ENCODE data around the gene ADGRF4. TPM values are rescaled to one million over a fixed set of nuclear protein-coding genes. Genes with fewer than 3 reads are reported as not detected.
"Not testable (repeated sequence)": the region's sequence is repeated elsewhere in the genome, so short reads cannot be mapped to it uniquely, and the experiment has no call there.

The ADGRF4 gene
- total RNA-seq, 2 experiments from 2014 or later = not detected

DNA sequence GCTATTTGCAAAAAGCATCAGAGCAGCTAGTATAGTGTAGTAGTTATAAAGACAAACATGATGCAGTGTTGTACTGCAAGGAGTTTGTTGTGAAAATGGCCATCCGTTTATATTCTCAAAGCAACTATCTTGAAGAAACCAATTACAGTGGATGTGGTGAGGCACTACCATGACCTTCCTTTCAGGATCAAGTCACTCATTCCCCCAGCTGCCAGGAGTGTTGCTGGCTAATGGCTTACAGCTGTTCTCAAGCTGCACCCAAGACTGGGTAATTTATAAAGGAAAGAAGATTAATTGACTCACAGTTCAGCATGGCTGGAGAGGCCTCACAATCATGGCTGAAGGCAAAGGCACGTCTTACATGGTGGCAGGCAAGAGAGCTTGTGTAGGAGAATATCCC is 29.0 kb downstream of the ADGRF4 start:
- DNase-seq = no peak
- peaks cover 17% of the 10 kb centered on the region for H3K4me1 Mint-ChIP-seq
- no peaks in the 10 kb centered on the region for H3K9me3 Mint-ChIP-seq
- no peaks in the 10 kb centered on the region for H3K27me3 Mint-ChIP-seq
- no peak overlapping the region for H3K27ac Mint-ChIP-seq
- CTCF ChIA-PET = no interaction called here
- no peaks in the 10 kb centered on the region for H3K36me3 Mint-ChIP-seq (ENCODE audit: low read depth)
- POLR2A ChIA-PET = no interaction called here
- no peak overlapping the region for H3K4me3 Mint-ChIP-seq

DNA sequence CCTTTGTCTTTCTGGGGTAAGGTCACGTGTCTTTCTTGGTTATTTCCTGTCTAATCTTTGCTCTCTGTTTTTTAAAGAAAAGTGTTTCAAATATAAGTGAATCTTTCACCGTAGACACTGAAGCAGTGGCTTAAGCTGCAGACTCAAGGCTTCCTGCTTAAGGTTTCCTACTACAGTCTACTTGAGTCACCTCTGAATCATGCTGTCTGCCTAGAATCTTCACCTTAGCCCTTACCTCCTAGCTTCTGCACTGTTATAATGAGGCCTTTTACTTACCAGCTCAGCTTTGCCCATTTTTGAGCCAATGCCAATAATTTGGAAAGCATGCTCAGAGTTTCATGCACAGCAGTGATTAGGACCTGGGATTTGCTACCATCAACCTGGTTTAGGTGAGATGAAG is 30.6 kb downstream of the ADGRF4 start:
- H3K27me3 Mint-ChIP-seq = peaks cover 4% of the 10 kb centered on the region
- peaks cover 9% of the 10 kb centered on the region for H3K4me1 Mint-ChIP-seq
- H3K4me3 Mint-ChIP-seq = no peak overlapping the region
- no peaks in the 10 kb centered on the region for H3K36me3 Mint-ChIP-seq (ENCODE audit: low read depth)
- DNase-seq = no peak
- CTCF ChIA-PET = no interaction called here
- no peak overlapping the region for H3K27ac Mint-ChIP-seq
- H3K9me3 Mint-ChIP-seq = no peaks in the 10 kb centered on the region
- POLR2A ChIA-PET = no interaction called here

- Mint-ChIP-seq H3K27me3 (peaks cover 4% of the 10 kb centered on the region), H3K9me3 (no peaks in the 10 kb centered on the region), H3K27ac (no peak overlapping the region), H3K4me1 (peaks cover 8% of the 10 kb centered on the region), H3K4me3 (no peak overlapping the region), H3K36me3 (ENCODE audit: low read depth) (no peaks in the 10 kb centered on the region)
- DNase-seq = no peak
- CTCF ChIA-PET = interaction anchor here (0.5 kb wide), 1 partner anchor 594 kb away, joined by 3 read pairs; no protein-coding TSS in a partner anchor
- POLR2A ChIA-PET = no interaction called here
These were observed 31.1 kb downstream of the ADGRF4 start for GRCh38 chr6:47729457-47729856.

- POLR2A ChIA-PET = interaction anchor here (0.9 kb wide), 1 partner anchor 54 kb away, joined by 4 read pairs; no protein-coding TSS in a partner anchor
- peaks cover 3% of the 10 kb centered on the region for H3K4me1 Mint-ChIP-seq
These were observed 35.6 kb downstream of the ADGRF4 start for GRCh38 chr6:47733879-47734558.

GRCh38 chr6:47734831-47735481 is 36.6 kb downstream of the ADGRF4 start:
- no peak overlapping the region for H3K27ac Mint-ChIP-seq
- POLR2A ChIA-PET = interaction anchor here (0.9 kb wide), 1 partner anchor 53 kb away, joined by 4 read pairs; no protein-coding TSS in a partner anchor

More at GRCh38 chr6:47733879-47734558, 35.6 kb downstream of the ADGRF4 start:
- Mint-ChIP-seq H3K27me3 (peaks cover 4% of the 10 kb centered on the region), H3K4me3 (no peak overlapping the region), H3K27ac (no peak overlapping the region), H3K36me3 (ENCODE audit: low read depth) (no peaks in the 10 kb centered on the region), H3K9me3 (no peaks in the 10 kb centered on the region)
- CTCF ChIA-PET = interaction anchor here (0.5 to 1.6 kb wide), 2 partner anchors 9 to 103 kb away, joined by 6 read pairs; no protein-coding TSS in a partner anchor
- peak; percentile 31 for DNase-seq

DNA sequence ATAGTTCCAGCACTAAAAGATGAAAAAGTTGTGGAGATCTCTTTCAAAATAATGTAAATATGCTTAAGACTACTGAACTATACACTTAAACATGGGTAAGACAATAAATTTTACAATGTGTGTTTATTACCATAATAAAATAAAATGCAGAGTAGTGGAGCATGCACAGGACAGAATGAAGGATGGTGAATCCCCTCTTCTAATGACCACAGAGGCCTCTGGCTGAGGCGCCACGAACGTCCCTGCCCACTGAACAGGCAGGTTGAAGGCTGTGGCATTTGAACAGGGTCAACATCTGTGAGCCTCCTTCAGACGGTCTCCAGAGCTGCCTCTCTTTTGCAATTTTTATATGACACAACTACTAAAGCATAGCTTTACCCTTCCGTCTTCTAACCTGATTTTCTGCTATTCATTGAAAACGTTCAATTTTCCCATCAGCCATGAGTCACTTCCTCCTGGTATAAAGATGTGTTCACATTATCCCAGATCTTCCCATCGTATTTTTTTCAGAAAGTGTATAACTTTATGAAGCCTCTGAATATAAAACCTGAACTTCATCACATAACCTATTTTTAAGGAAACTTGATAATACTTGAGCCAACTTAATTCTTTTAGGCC is 37.8 kb downstream of the ADGRF4 start:
- no peak for DNase-seq
- no peak overlapping the region for H3K27ac Mint-ChIP-seq
- ChIA-PET POLR2A (no interaction called here), CTCF (no interaction called here)
- no peaks in the 10 kb centered on the region for H3K4me1 Mint-ChIP-seq
- H3K27me3 Mint-ChIP-seq = peaks cover 4% of the 10 kb centered on the region
- H3K4me3 Mint-ChIP-seq = no peak overlapping the region
- no peaks in the 10 kb centered on the region for H3K9me3 Mint-ChIP-seq
- H3K36me3 Mint-ChIP-seq (ENCODE audit: low read depth) = no peaks in the 10 kb centered on the region

More at GRCh38 chr6:47734831-47735481, 36.6 kb downstream of the ADGRF4 start:
- DNase-seq = no peak
- H3K4me3 Mint-ChIP-seq = no peak overlapping the region
- no peaks in the 10 kb centered on the region for H3K9me3 Mint-ChIP-seq
- CTCF ChIA-PET = interaction anchor here (1.6 kb wide), 1 partner anchor 104 kb away, joined by 6 read pairs; no protein-coding TSS in a partner anchor
- peaks cover 4% of the 10 kb centered on the region for H3K27me3 Mint-ChIP-seq
- H3K36me3 Mint-ChIP-seq (ENCODE audit: low read depth) = no peaks in the 10 kb centered on the region
- H3K4me1 Mint-ChIP-seq = no peaks in the 10 kb centered on the region

GRCh38 chr6:47737406-47737805 is 39.0 kb downstream of the ADGRF4 start:
- Mint-ChIP-seq H3K27ac (no peak overlapping the region), H3K9me3 (no peaks in the 10 kb centered on the region), H3K4me3 (no peak overlapping the region), H3K36me3 (ENCODE audit: low read depth) (no peaks in the 10 kb centered on the region), H3K27me3 (peaks cover 4% of the 10 kb centered on the region), H3K4me1 (peaks cover 8% of the 10 kb centered on the region)
- ChIA-PET POLR2A (no interaction called here), CTCF (no interaction called here)
- no peak for DNase-seq

GRCh38 chr6:47740714-47741113 is 42.3 kb downstream of the ADGRF4 start:
- CTCF ChIA-PET = no interaction called here
- H3K4me3 Mint-ChIP-seq = no peak overlapping the region
- H3K36me3 Mint-ChIP-seq (ENCODE audit: low read depth) = no peaks in the 10 kb centered on the region
- H3K27me3 Mint-ChIP-seq = no peaks in the 10 kb centered on the region
- POLR2A ChIA-PET = no interaction called here
- H3K9me3 Mint-ChIP-seq = no peaks in the 10 kb centered on the region
- H3K4me1 Mint-ChIP-seq = peaks cover 8% of the 10 kb centered on the region
- DNase-seq = no peak
- no peak overlapping the region for H3K27ac Mint-ChIP-seq

- Mint-ChIP-seq H3K4me1 (peaks cover 8% of the 10 kb centered on the region), H3K27ac (no peak overlapping the region), H3K9me3 (no peaks in the 10 kb centered on the region), H3K36me3 (ENCODE audit: low read depth) (no peaks in the 10 kb centered on the region), H3K27me3 (no peaks in the 10 kb centered on the region), H3K4me3 (no peak overlapping the region)
- DNase-seq = no peak
- CTCF ChIA-PET = no interaction called here
- POLR2A ChIA-PET = no interaction called here
These were observed 43.4 kb downstream of the ADGRF4 start for GRCh38 chr6:47741807-47742206.

DNA sequence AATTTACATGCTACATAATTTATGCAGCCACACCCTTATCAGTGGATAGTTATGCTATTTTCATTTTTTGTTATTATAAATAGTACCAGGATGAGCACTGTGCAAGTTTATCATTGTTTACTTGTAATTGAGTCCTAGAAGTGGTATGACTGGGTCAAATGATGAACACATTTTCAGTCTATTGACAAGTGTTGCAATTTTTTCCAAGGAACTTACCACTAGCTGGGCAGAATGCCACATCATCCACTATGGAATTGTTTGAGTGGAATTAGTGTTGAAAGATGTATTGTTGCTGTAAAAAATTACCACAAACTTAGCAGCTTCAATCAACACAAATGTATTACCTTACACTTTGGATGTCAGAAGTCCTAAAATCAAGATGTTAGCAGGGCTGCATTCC is 45.4 kb downstream of the ADGRF4 start:
- no peaks in the 10 kb centered on the region for H3K9me3 Mint-ChIP-seq
- no peaks in the 10 kb centered on the region for H3K27me3 Mint-ChIP-seq
- no peak overlapping the region for H3K4me3 Mint-ChIP-seq
- POLR2A ChIA-PET = no interaction called here
- H3K4me1 Mint-ChIP-seq = peaks cover 8% of the 10 kb centered on the region
- H3K36me3 Mint-ChIP-seq (ENCODE audit: low read depth) = no peaks in the 10 kb centered on the region
- CTCF ChIA-PET = no interaction called here
- no peak overlapping the region for H3K27ac Mint-ChIP-seq
- DNase-seq = no peak

- POLR2A ChIA-PET; H3K27me3 Mint-ChIP-seq; H3K4me1 Mint-ChIP-seq; H3K27ac Mint-ChIP-seq; H3K4me3 Mint-ChIP-seq; CTCF ChIA-PET; H3K36me3 Mint-ChIP-seq (ENCODE audit: low read depth); H3K9me3 Mint-ChIP-seq; DNase-seq: not testable (repeated sequence)
These were observed 46.9 kb downstream of the ADGRF4 start for GRCh38 chr6:47745269-47745668.

- DNase-seq = no peak
- H3K4me3 Mint-ChIP-seq = no peak overlapping the region
- no peak overlapping the region for H3K27ac Mint-ChIP-seq
- H3K27me3 Mint-ChIP-seq = peaks cover 12% of the 10 kb centered on the region
- H3K4me1 Mint-ChIP-seq = no peaks in the 10 kb centered on the region
- POLR2A ChIA-PET = no interaction called here
- no peaks in the 10 kb centered on the region for H3K36me3 Mint-ChIP-seq (ENCODE audit: low read depth)
- CTCF ChIA-PET = interaction anchor here (0.6 kb wide), 1 partner anchor 491 kb away, joined by 3 read pairs; no protein-coding TSS in a partner anchor
- H3K9me3 Mint-ChIP-seq = no peaks in the 10 kb centered on the region
These were observed 51.4 kb downstream of the ADGRF4 start for GRCh38 chr6:47749757-47750156.

GRCh38 chr6:47752801-47753200 is 54.4 kb downstream of the ADGRF4 start:
- peaks cover 20% of the 10 kb centered on the region for H3K27me3 Mint-ChIP-seq
- H3K27ac Mint-ChIP-seq = no peak overlapping the region

More at GRCh38 chr6:47752801-47753200, 54.4 kb downstream of the ADGRF4 start:
- Mint-ChIP-seq H3K9me3 (peaks cover 2% of the 10 kb centered on the region), H3K4me3 (no peak overlapping the region), H3K36me3 (ENCODE audit: low read depth) (no peaks in the 10 kb centered on the region), H3K4me1 (no peaks in the 10 kb centered on the region)
- no peak for DNase-seq
- ChIA-PET POLR2A (no interaction called here), CTCF (no interaction called here)
